Measurements from ENCODE around the gene MAP3K2. TPM values are rescaled to one million over a fixed set of nuclear protein-coding genes. Genes with fewer than 3 reads are reported as not detected.

MAP3K2 gene
- total and polyA plus RNA-seq, 2 of the 4 experiments (the other 2 are of a cell fraction): 6.2 to 30.8 TPM

DNA sequence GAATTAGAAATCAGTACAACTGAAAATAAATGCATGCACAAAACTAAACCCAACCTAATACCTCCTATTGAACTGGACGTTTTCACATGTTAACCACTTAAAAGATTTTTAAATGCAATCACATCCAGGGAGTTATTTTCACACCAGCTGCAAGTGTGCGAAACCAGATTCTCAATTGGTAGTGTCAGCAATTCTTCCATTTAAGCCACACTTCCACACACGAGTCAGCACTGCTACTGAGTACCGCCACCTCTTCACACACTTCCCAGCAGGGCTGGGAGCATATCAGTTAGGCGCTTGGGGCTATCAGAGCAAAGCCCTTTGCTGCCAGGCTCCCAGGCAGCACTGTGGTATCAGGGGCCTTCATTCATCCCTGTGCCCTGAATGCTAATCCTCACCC, 108.0 kb downstream of the MAP3K2 start:
- dilution Hi-C loops (cut with HindIII; ENCODE audit: low sequenced_read_pairs, unreplicated experiment): no loop called here
- Histone ChIP-seq H3K56ac (ENCODE audit: extremely low read depth, insufficient read depth, low read length) (no peak overlapping the region), H3K23ac (ENCODE audit: low read depth, low read length) (no peak overlapping the region), H3K9ac (ENCODE audit: low read depth, low read length) (no peak overlapping the region), H3K14ac (replicated peaks; ENCODE audit: low read depth, low read length) (no peak overlapping the region), H2AFZ (replicated peaks; ENCODE audit: low read length, poor library complexity) (no peak overlapping the region), H3K4ac (ENCODE audit: low read depth, low read length) (no peak overlapping the region), H2BK120ac (ENCODE audit: low read depth, low read length) (no peak overlapping the region), H3K79me1 (ENCODE audit: low read depth in 1 of 2, low read length in 2 of 2) (peaks cover 39 to 55% of the 10 kb centered on the region in 2 experiments), H3K9me3 (ENCODE audit: control insufficient read depth, insufficient read depth, low read length) (no peaks in the 10 kb centered on the region), H2BK5ac (ENCODE audit: low read depth, low read length, poor library complexity, severe bottlenecking) (no peak overlapping the region), H3K4me3 (ENCODE audit: insufficient read depth, low read depth, low read length) (no peak overlapping the region), H3K4me1 (ENCODE audit: control insufficient read depth, insufficient read depth, low read length) (no peaks in the 10 kb centered on the region), H2AK9ac (replicated peaks; ENCODE audit: low read depth, low read length, poor library complexity) (no peak overlapping the region), H3K36me3 (ENCODE audit: control insufficient read depth, insufficient read depth, low read length) (peaks cover 64% of the 10 kb centered on the region), H3K9me1 (ENCODE audit: insufficient read depth, low read length) (peaks cover 9% of the 10 kb centered on the region), H3K27ac (ENCODE audit: insufficient read depth, low read length) (no peak overlapping the region), H3K18ac (ENCODE audit: low read depth, low read length) (no peak overlapping the region), H4K20me1 (ENCODE audit: insufficient read depth, low read length) (peaks cover 24% of the 10 kb centered on the region), H2AK5ac (ENCODE audit: low read depth, low read length) (no peak overlapping the region), H3K27me3 (ENCODE audit: control insufficient read depth, insufficient read depth, low read length) (no peaks in the 10 kb centered on the region), H2BK15ac (ENCODE audit: low read depth, low read length) (no peak overlapping the region), H4K5ac (ENCODE audit: low read depth, low read length) (no peak overlapping the region), H3K4me2 (ENCODE audit: low read depth, low read length) (no peak overlapping the region), H4K8ac (ENCODE audit: low read depth in 2 of 2, low read length in 2 of 2) (no peak overlapping the region), H2BK20ac (ENCODE audit: low read depth, low read length) (no peak overlapping the region), H4K91ac (ENCODE audit: insufficient read depth, low read depth, low read length) (no peak overlapping the region)
- POLR2A ChIA-PET (ENCODE audit: unreplicated experiment): no interaction called here
- ATAC-seq (ENCODE audit: low read depth) (no peak), DNase-seq (no peak)
- intact Hi-C loops (cut with micrococcal nuclease): no loop called here
- WGBS, 2 experiments (ENCODE audit: extremely low coverage in 2 of 2, insufficient read length in 1 of 2): 100% methylated on average over 2 of the region's 5 CpGs; no CpG with 5 or more reads in 1 of the 2 experiments
- CTCF ChIA-PET: no interaction called here
- in situ Hi-C loops (cut with MboI; ENCODE audit: low sequenced_read_pairs): loop anchor here (25.0 kb wide), 1 partner anchor 708 kb away; no protein-coding TSS in a partner anchor
- no TSS peak for BruUV-seq (replicated peaks)
- TF ChIP-seq MAZ (IDR thresholded peaks at IDR 0.05; ENCODE audit: borderline replicate concordance, low read depth, low read length): no peak
- TF ChIP-seq MAFK (IDR thresholded peaks at IDR 0.05; ENCODE audit: low read depth, low read length): peak; percentile 59
